PFSK-1 (cell line): ENCODE measurements around the gene PYROXD2.

ENCODE experiments used
- FOXP2 ChIP-seq: optimal IDR thresholded peaks from 2 replicates; pipeline ENCODE3; 2011; ENCODE audit warnings: borderline replicate concordance, control low read depth, inconsistent platforms; ENCODE audit not compliant: insufficient read depth; ENCODE audit errors: extremely low read length, extremely low read depth
- POLR2AphosphoS5 ChIP-seq: IDR thresholded peaks from 2 replicates; pipeline ENCODE4 v1.6.1; 2012; ENCODE audit warnings: low read depth, mild to moderate bottlenecking, control low read depth, low read length, moderate library complexity
- REST ChIP-seq, 2 experiments: IDR thresholded peaks; 2 replicates each; pipeline versions ENCODE4 v1.6.1 to v1.8.0; 2011 to 2012; ENCODE audit warnings: low read depth in 2 of 2, low read length in 2 of 2, control low read depth in 1 of 2, inconsistent platforms in 1 of 2, mild to moderate bottlenecking in 1 of 2, moderate library complexity in 1 of 2; ENCODE audit not compliant: insufficient read depth in 1 of 2
- SIN3A ChIP-seq: IDR thresholded peaks from 2 replicates; pipeline ENCODE4 v1.6.1; 2012; ENCODE audit warnings: mild to moderate bottlenecking, low read length, moderate library complexity, borderline replicate concordance; ENCODE audit not compliant: insufficient read depth
- TAF1 ChIP-seq: IDR thresholded peaks from 2 replicates; pipeline ENCODE4 v1.6.1; 2012; ENCODE audit warnings: low read length, control low read depth, borderline replicate concordance; ENCODE audit not compliant: insufficient read depth

Gene PYROXD2

DNA sequence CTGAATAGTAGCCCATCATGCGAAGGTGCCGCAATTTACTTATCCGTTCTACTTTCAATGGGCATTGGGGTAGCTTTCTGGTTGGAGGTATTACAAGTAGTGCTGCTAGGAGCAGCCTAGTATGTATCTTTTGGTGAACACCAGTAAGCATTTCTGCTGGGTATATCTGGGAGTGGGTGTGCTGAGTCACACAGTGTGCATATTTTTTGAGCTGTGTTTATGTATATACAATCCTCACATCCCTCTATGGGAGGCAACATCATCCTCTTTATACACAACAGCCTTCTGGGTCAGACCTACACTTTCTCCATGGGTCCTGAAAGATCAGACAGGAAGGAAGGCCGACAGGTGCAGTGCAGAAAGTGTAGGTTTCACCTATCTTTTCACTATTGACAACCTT lies 36.3 kb downstream of the PYROXD2 start:
- TF ChIP-seq TAF1 (no peak), POLR2AphosphoS5 (no peak)

- TF ChIP-seq FOXP2 (no peak), REST (IDR thresholded peaks at IDR 0.05; ENCODE audit: insufficient read depth in 1 of 2, low read depth in 2 of 2, low read length in 2 of 2) (no peak), POLR2AphosphoS5 (no peak), TAF1 (no peak), SIN3A (no peak)
Measured at GRCh38 chr10:98377536-98377935, 37.4 kb downstream of the PYROXD2 start.

GRCh38 chr10:98377001-98377400 lies 38.0 kb downstream of the PYROXD2 start:
- TF ChIP-seq SIN3A (no peak), REST (IDR thresholded peaks at IDR 0.05; ENCODE audit: insufficient read depth in 1 of 2, low read depth in 2 of 2, low read length in 2 of 2) (no peak), FOXP2 (no peak)

DNA sequence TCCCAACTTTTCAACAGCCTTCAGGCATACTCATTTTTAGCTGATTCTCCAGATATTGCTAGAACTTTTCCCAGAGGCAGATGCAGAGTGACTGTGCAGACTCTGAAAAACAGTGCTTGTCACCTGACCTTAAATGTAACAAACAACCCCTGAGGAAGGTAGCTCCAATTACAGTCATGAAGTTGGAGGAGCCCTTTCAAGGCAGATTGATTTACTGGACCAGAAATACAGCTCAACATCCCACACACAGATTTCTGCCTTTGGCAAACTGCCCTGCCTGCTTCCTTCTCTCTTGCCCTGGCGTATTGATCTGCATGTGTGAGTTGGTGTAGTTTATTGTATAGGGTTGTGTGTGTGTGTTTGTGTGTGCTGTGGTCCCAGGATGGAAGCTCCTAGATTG lies 38.5 kb downstream of the PYROXD2 start:
- TF ChIP-seq SIN3A (no peak), REST (IDR thresholded peaks at IDR 0.05; ENCODE audit: insufficient read depth in 1 of 2, low read depth in 2 of 2, low read length in 2 of 2) (no peak), TAF1 (no peak), POLR2AphosphoS5 (no peak), FOXP2 (no peak)

DNA sequence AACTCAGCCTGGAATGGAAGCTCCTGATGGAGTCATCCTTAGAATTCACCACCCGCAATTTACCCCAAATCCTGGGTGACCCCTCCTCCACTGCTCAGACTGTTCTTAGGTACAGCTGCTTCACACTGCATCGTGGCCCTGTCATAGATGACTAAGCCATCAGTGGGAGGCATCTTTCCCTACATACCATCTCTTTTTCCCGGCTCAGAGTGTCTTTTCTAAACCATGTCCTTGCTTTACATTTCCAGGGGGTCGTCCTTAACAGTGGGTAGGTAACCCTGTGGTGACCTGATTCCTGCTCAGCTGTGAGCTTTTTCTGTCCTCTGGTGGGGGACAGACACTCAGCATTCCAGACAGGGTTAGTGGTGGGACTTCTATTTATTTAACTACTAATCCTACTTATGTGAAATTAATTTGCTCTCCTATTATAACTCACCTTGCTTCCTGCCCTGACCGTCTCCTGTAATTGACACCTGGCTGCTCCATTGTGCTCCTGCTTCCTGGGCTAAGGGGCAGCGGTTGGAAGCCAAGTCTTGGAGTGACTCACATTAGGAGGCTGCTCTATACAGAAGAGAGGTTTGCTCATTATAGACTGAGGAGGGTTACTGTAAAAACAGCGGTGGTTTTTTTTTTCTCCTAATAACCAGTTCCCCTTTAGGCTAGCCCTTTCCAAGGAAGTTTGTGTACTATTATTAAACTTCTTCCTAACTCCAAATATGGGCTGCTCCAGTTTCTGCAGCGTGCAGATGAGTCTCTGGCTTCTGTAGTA lies 40.6 kb downstream of the PYROXD2 start:
- TF ChIP-seq SIN3A (no peak), POLR2AphosphoS5 (no peak), REST (IDR thresholded peaks at IDR 0.05; ENCODE audit: insufficient read depth in 1 of 2, low read depth in 2 of 2, low read length in 2 of 2) (no peak), FOXP2 (no peak)
